ENCODE results near the gene TBXAS1. TPM values are rescaled to one million over a fixed set of nuclear protein-coding genes. Genes with fewer than 3 reads are reported as not detected.

TBXAS1 gene
- total and polyA plus RNA-seq, 2 of the 8 experiments (the other 6 are each of a cell fraction or from before 2014, with no cell fraction given), result 0.86 to 2.1 TPM

- TF ChIP-seq, protein P1, sequence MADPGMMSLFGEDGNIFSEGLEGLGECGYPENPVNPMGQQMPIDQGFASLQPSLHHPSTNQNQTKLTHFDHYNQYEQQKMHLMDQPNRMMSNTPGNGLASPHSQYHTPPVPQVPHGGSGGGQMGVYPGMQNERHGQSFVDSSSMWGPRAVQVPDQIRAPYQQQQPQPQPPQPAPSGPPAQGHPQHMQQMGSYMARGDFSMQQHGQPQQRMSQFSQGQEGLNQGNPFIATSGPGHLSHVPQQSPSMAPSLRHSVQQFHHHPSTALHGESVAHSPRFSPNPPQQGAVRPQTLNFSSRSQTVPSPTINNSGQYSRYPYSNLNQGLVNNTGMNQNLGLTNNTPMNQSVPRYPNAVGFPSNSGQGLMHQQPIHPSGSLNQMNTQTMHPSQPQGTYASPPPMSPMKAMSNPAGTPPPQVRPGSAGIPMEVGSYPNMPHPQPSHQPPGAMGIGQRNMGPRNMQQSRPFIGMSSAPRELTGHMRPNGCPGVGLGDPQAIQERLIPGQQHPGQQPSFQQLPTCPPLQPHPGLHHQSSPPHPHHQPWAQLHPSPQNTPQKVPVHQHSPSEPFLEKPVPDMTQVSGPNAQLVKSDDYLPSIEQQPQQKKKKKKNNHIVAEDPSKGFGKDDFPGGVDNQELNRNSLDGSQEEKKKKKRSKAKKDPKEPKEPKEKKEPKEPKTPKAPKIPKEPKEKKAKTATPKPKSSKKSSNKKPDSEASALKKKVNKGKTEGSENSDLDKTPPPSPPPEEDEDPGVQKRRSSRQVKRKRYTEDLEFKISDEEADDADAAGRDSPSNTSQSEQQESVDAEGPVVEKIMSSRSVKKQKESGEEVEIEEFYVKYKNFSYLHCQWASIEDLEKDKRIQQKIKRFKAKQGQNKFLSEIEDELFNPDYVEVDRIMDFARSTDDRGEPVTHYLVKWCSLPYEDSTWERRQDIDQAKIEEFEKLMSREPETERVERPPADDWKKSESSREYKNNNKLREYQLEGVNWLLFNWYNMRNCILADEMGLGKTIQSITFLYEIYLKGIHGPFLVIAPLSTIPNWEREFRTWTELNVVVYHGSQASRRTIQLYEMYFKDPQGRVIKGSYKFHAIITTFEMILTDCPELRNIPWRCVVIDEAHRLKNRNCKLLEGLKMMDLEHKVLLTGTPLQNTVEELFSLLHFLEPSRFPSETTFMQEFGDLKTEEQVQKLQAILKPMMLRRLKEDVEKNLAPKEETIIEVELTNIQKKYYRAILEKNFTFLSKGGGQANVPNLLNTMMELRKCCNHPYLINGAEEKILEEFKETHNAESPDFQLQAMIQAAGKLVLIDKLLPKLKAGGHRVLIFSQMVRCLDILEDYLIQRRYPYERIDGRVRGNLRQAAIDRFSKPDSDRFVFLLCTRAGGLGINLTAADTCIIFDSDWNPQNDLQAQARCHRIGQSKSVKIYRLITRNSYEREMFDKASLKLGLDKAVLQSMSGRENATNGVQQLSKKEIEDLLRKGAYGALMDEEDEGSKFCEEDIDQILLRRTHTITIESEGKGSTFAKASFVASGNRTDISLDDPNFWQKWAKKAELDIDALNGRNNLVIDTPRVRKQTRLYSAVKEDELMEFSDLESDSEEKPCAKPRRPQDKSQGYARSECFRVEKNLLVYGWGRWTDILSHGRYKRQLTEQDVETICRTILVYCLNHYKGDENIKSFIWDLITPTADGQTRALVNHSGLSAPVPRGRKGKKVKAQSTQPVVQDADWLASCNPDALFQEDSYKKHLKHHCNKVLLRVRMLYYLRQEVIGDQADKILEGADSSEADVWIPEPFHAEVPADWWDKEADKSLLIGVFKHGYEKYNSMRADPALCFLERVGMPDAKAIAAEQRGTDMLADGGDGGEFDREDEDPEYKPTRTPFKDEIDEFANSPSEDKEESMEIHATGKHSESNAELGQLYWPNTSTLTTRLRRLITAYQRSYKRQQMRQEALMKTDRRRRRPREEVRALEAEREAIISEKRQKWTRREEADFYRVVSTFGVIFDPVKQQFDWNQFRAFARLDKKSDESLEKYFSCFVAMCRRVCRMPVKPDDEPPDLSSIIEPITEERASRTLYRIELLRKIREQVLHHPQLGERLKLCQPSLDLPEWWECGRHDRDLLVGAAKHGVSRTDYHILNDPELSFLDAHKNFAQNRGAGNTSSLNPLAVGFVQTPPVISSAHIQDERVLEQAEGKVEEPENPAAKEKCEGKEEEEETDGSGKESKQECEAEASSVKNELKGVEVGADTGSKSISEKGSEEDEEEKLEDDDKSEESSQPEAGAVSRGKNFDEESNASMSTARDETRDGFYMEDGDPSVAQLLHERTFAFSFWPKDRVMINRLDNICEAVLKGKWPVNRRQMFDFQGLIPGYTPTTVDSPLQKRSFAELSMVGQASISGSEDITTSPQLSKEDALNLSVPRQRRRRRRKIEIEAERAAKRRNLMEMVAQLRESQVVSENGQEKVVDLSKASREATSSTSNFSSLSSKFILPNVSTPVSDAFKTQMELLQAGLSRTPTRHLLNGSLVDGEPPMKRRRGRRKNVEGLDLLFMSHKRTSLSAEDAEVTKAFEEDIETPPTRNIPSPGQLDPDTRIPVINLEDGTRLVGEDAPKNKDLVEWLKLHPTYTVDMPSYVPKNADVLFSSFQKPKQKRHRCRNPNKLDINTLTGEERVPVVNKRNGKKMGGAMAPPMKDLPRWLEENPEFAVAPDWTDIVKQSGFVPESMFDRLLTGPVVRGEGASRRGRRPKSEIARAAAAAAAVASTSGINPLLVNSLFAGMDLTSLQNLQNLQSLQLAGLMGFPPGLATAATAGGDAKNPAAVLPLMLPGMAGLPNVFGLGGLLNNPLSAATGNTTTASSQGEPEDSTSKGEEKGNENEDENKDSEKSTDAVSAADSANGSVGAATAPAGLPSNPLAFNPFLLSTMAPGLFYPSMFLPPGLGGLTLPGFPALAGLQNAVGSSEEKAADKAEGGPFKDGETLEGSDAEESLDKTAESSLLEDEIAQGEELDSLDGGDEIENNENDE (IDR thresholded peaks at IDR 0.05; ENCODE audit: insufficient replicate concordance, low read length), result no peak
- TF ChIP-seq ATF3 (IDR thresholded peaks at IDR 0.05; ENCODE audit: insufficient read depth, low read depth, low read length) (no peak), SP2 (IDR thresholded peaks at IDR 0.05; ENCODE audit: low read length) (no peak), RFX5 (IDR thresholded peaks at IDR 0.05; ENCODE audit: borderline replicate concordance, low read depth, low read length) (no peak), SIRT6 (IDR thresholded peaks at IDR 0.05; ENCODE audit: low read length) (no peak), TAF7 (optimal IDR thresholded peaks at IDR 0.05; ENCODE audit: borderline replicate concordance, low read depth, low read length) (no peak), TAF1 (IDR thresholded peaks at IDR 0.05; ENCODE audit: low read depth, low read length) (no peak)
Measured at GRCh38 chr7:140017543-140017942, 188.5 kb downstream of the TBXAS1 start (continued).

All from H1 (cell line).